Stimulated activated CD8-positive, alpha-beta memory T cell treated with anti-CD3 and anti-CD28 coated beads, Interleukin-15, amount 100 ng/mL, for 1 hour (primary cell): ENCODE results near the gene NUDT4.
"Not testable (repeated sequence)": the region's sequence is repeated elsewhere in the genome, so short reads cannot be mapped to it uniquely, and the experiment has no call there.

ENCODE experiments used
- DNase-seq: peaks from one replicate; pipeline ENCODE4 v3.0.0-alpha.2; 2020; ENCODE audit warnings: low read depth

NUDT4 gene

GRCh38 chr12:93402333-93403311 is 24.9 kb downstream of the NUDT4 start:
- no peak for DNase-seq

GRCh38 chr12:93403988-93404803 is 26.5 kb downstream of the NUDT4 start:
- no peak for DNase-seq

- DNase-seq, result no peak
These were observed 27.5 kb downstream of the NUDT4 start for GRCh38 chr12:93404961-93405849.

GRCh38 chr12:93407054-93407962 is 29.6 kb downstream of the NUDT4 start:
- no peak for DNase-seq

GRCh38 chr12:93407963-93408283 is 30.2 kb downstream of the NUDT4 start:
- no peak for DNase-seq

GRCh38 chr12:93408813-93409212 is 31.1 kb downstream of the NUDT4 start:
- DNase-seq, result no peak

GRCh38 chr12:93409343-93410187 is 31.8 kb downstream of the NUDT4 start:
- not testable (repeated sequence) for DNase-seq

GRCh38 chr12:93411060-93411459 is 33.3 kb downstream of the NUDT4 start:
- not testable (repeated sequence) for DNase-seq

GRCh38 chr12:93412396-93412795 is 34.7 kb downstream of the NUDT4 start:
- DNase-seq, result not testable (repeated sequence)

GRCh38 chr12:93413064-93413463 is 35.3 kb downstream of the NUDT4 start:
- no peak for DNase-seq

- DNase-seq, result no peak
These were observed 38.2 kb downstream of the NUDT4 start for GRCh38 chr12:93415723-93416464.

- DNase-seq, result no peak
These were observed 40.3 kb downstream of the NUDT4 start for GRCh38 chr12:93417967-93418480.

GRCh38 chr12:93419388-93420034 is 41.8 kb downstream of the NUDT4 start:
- DNase-seq, result no peak

- no peak for DNase-seq
These were observed 44.3 kb downstream of the NUDT4 start for GRCh38 chr12:93422050-93422449.

GRCh38 chr12:93425736-93426411 is 48.1 kb downstream of the NUDT4 start:
- DNase-seq, result no peak

- no peak for DNase-seq
These were observed 48.7 kb downstream of the NUDT4 start for GRCh38 chr12:93426412-93426805.

- no peak for DNase-seq
These were observed 50.2 kb downstream of the NUDT4 start for GRCh38 chr12:93427779-93428564.
